NCI-H2107 treated with DMSO at 0.1 percent for 48 hours (cell line): ENCODE measurements around the gene GAS7.

Experiments used
- DNase-seq: peaks from one replicate; lab custom pipeline; 2025; ENCODE audit not compliant: unreplicated experiment; lab: John Stamatoyannopoulos, UW

Gene GAS7

GRCh38 chr17:9956474-9957131, 241.8 kb downstream of the GAS7 start:
- no peak for DNase-seq

DNA sequence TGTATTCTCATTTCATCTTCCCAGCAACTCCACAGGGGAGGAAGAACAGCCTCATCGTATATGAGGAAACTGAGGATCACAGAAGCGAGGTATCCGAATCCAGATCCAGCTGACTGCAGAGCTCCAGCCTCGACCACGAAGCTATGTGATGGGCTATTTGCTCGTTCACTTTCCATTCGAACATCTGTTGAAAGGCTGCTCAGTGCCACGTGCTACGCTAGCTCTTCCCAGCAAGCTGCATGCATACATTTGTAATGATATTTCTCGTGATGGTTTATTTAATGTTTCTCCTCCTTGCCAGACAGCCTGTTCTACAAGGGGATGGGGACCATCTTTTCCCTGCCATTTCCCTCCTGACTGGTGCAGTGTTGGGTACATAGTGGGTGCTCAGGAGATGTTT, 244.9 kb downstream of the GAS7 start:
- no peak for DNase-seq

DNA sequence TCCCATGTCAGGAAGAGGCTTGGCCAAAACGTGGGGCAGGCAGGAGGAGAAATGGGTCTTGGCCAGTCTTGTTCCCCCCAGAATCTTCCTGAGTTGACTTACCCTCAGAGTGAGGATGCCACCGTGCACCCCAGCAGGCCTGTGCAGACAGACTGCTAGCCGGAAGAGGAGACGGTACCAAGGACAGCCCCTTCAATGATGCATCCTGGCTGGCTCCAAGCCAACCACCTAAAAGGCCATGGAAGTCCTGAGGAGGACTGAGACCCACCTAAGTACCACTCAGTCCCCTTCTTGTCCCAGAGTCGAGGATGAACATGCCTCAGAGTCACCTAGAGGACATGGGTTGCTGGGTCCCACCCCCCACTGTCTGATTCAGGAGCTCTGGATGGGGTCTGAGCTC, 246.6 kb downstream of the GAS7 start:
- DNase-seq, result no peak

GRCh38 chr17:9948928-9949327, 249.5 kb downstream of the GAS7 start:
- DNase-seq, result no peak

- no peak for DNase-seq
Measured at GRCh38 chr17:9944704-9945103, 253.7 kb downstream of the GAS7 start.

- DNase-seq, result no peak
Measured at GRCh38 chr17:9943343-9943742, 255.1 kb downstream of the GAS7 start.

GRCh38 chr17:9942885-9943284, 255.5 kb downstream of the GAS7 start:
- no peak for DNase-seq

DNA sequence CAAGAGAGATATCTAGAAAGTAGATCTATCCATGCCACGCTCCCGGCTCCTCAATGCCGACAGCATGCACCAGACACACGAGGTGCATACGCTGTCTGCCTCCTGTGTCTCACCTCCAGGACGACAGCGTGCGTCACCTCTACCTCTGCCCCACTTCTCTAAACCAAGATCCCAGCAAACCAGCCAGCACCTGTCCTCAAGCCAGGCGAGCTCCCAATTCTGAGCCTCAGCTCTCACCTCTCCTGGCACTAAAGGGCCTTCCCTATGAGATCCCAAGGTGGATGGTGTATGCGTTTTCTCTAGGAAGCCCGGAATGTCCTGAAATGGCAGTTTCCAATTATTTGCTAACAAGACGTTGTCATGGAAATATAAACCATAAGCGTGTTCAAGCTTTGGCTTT, 257.1 kb downstream of the GAS7 start:
- DNase-seq, result no peak

DNA sequence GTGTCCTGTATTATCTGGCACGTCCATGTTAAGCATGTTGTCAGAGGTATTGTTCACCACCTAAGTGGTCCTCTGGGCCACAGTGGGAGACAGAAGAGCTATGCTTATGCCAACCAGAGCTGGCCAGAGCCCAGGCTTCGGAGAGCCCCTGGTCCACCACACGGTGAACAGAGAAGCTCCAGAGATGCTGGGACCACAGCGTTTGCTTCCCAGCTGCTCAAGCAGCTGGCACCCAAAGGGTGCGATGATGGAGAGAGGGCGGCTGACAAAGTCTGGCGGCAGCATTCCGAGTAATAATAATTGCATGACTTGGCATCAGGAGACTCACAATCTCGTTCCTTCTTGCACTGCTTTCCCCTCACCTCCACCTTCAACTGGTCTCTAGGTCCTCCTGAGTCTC, 257.6 kb downstream of the GAS7 start:
- no peak for DNase-seq

GRCh38 chr17:9938764-9939163, 259.6 kb downstream of the GAS7 start:
- DNase-seq, result no peak

- DNase-seq, result no peak
Measured at GRCh38 chr17:9937901-9938300, 260.5 kb downstream of the GAS7 start.

GRCh38 chr17:9937241-9937761, 261.1 kb downstream of the GAS7 start:
- no peak for DNase-seq

DNA sequence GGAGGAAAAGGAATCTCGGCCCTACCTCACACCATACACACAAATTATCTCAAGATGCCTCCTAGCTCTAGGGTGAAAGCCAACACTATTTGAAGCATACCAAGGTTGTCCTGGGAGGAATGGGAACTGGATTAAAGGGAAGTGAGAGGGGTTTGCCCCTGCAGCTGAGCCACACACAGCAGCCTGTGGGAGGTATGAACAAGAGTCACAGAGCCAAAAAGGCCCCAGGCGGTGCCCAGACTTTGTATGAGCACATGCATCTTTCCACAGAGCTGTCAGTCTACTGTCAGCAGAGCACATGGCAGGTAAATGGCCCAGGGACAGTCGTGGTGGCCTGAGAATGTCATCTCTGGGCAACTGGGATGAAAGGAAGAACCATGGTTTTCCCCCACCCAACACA, 262.3 kb downstream of the GAS7 start:
- no peak for DNase-seq

DNA sequence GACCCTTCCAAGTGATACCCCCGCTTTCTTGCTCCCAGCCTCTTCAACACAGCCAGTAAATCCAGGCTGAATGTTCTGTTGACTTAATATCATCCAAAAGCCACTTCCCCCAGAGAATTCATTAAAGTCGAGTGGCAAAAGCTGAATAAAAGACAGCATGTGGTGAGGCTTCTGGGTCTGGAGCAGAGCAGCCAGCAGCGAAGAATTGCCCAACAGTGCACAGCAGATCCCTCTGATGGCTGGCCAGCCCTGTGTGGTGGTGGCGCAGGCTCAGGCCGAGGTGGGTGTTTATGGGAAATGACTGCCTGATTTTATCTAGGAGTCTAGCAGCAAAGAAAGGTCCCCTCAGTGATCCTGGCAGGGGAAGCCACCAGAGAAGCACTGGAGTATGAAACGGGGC, 263.0 kb downstream of the GAS7 start:
- DNase-seq, result no peak

- no peak for DNase-seq
Measured at GRCh38 chr17:9934331-9934730, 264.1 kb downstream of the GAS7 start.

GRCh38 chr17:9932491-9932890, 265.9 kb downstream of the GAS7 start:
- DNase-seq, result no peak

DNA sequence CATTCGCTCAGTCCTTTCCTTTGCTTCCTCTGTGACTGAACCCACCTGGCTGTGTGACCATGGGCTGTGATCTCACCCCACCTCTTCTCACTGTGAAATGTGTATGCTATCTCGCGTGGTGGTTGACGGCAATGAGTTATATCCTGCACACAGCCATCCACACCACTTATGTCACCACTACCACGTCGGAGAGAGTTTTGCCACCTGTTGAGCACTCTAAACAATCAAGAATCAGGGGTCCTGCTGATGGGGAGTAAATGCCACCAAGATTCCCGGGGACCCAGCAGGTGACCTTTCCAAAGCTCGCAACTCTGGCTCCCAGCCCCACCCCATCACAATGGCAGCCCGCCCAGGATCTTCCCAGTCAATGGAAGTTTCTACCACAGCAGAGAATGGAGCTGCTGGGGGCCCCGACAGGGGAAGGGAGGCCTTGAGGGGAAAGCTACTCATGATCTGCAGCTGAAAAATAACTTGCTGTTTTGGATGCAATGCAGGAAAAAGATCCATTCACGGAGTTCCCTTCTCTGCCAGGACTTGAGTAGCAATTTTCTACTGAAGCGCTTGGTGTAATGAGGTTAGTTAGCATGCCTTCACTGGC, 267.2 kb downstream of the GAS7 start:
- no peak for DNase-seq

- no peak for DNase-seq
Measured at GRCh38 chr17:9929871-9930270, 268.5 kb downstream of the GAS7 start.

- DNase-seq, result no peak
Measured at GRCh38 chr17:9928601-9929333, 269.6 kb downstream of the GAS7 start.

GRCh38 chr17:9926150-9926804, 272.1 kb downstream of the GAS7 start:
- DNase-seq, result no peak

DNA sequence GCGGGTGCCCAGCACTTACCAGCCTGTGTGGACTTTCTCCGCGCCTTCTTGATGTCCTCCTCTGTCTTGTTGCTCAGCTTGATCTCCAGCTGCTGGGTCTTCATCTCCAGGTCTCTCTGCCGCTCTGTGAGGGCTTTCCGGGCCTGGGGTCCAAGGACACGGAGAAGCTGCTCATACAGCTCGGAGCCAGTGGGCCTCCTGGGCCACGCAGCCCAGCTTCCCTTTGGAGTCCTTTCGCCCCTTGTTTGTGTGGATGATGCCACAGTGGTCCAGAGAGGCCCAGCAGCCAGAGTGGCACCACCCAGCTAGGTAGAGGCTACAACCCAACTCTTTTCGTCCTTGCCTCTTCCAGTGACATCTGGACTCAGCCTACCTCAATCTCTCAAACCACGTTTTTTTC, 272.9 kb downstream of the GAS7 start:
- no peak for DNase-seq

- peak; percentile 17 for DNase-seq
Measured at GRCh38 chr17:9924735-9925191, 273.6 kb downstream of the GAS7 start.
